K562 (cell line): ENCODE data around the gene SCFD2. TPM values are rescaled to one million over a fixed set of nuclear protein-coding genes. Genes with fewer than 3 reads are reported as not detected.
A peak's percentile ranks its signal among the peaks of the same experiment; 100 is the strongest.

Source experiments
- ATAC-seq: fragments of 200-7000 bp; cut with Tn5 transposase; 3 replicates; pipeline ENCODE4 v1.9.1; 2020; ENCODE audit warnings: moderate library complexity
- BruUV-seq: library from RNA; stranded (reverse); fragments of 400-500 nt; replicated peaks from 2 replicates; lab custom pipeline; 2021; lab: Mats Ljungman, UMichigan
- CTCF ChIA-PET: fragments of 300-600 bp; formaldehyde crosslinking; extraction: SDS; loops from one replicate; lab custom pipeline; 2021; ENCODE audit warnings: low intra/inter-chr PET ratio; lab: Yijun Ruan, JAX
- POLR2A ChIA-PET: fragments of 300-600, 350-650 bp; sonication (Branson Sonifier 250); formaldehyde crosslinking; extraction: SDS; loops from one replicate; lab custom pipeline; 2021; ENCODE audit warnings: antibody characterized with exemption, inconsistent platforms; lab: Yijun Ruan, JAX
- DNase-seq, 4 experiments: peaks; one replicate each; pipeline versions ENCODE4 v3.0.0 to v3.0.0-alpha.2; 2011 to 2018; ENCODE audit warnings: low spot score in 3 of 4, mixed read lengths in 3 of 4; ENCODE audit errors: extremely low read depth in 1 of 4
- FAIRE-seq: peaks from 2 replicates; lab custom pipeline; 2011; peaks lifted over from hg19 to GRCh38; lab: Jason Lieb, UNC
- H2AFZ ChIP-seq: 2 replicates; pipeline ENCODE4 v1.6.0; 2011; ENCODE audit warnings: low read depth, low read length, control low read depth, inconsistent platforms
- H3K27ac ChIP-seq: fragments of 200-600 bp; 3 replicates; pipeline ENCODE4 v1.8.0; 2011; ENCODE audit warnings: low read depth, mild to moderate bottlenecking, control low read depth, inconsistent platforms, low read length, moderate library complexity, mixed read lengths; ENCODE audit errors: extremely low read depth
- H3K27me3 ChIP-seq, 2 experiments: fragments of 300-600 bp in 1 of 2; 2 replicates in 1 of 2; 3 replicates in 1 of 2; pipeline versions ENCODE4 v1.6.0 to v1.8.0; 2011; ENCODE audit warnings: inconsistent platforms in 2 of 2, low read length in 2 of 2, mild to moderate bottlenecking in 1 of 2, mixed read lengths in 1 of 2, moderate library complexity in 1 of 2; ENCODE audit not compliant: control insufficient read depth in 2 of 2, insufficient read depth in 2 of 2
- H3K36me3 ChIP-seq: fragments of 300-600 bp; 3 replicates; pipeline ENCODE4 v1.8.0; 2011; ENCODE audit warnings: mild to moderate bottlenecking, low read length, inconsistent platforms; ENCODE audit not compliant: control insufficient read depth, insufficient read depth
- H3K4me1 ChIP-seq, 2 experiments: fragments of 200-600 bp in 1 of 2; replicated peaks in 1 of 2; 2 replicates in 1 of 2; 3 replicates in 1 of 2; pipeline versions ENCODE4 v1.5.1 to v1.8.0; 2011; ENCODE audit warnings: inconsistent platforms in 2 of 2, low read length in 2 of 2, mild to moderate bottlenecking in 1 of 2, mixed read lengths in 1 of 2, moderate library complexity in 1 of 2; ENCODE audit not compliant: control insufficient read depth in 2 of 2, insufficient read depth in 2 of 2
- H3K4me2 ChIP-seq: 2 replicates; pipeline ENCODE4 v1.6.1; 2011; ENCODE audit warnings: low read length, control low read depth, inconsistent platforms, mixed read lengths; ENCODE audit not compliant: insufficient read depth
- H3K4me3 ChIP-seq: fragments of 200-600 bp; sonication (generic), shearing (Covaris generic); 2 replicates; pipeline ENCODE4 v1.5.1; 2016; ENCODE audit warnings: control low read depth, inconsistent platforms
- H3K79me2 ChIP-seq: fragments of 200-600 bp; 3 replicates; pipeline ENCODE4 v1.8.0; 2011; ENCODE audit warnings: low read length, inconsistent platforms; ENCODE audit not compliant: control insufficient read depth, insufficient read depth
- H3K9ac ChIP-seq, 2 experiments: 2 replicates each; pipeline versions ENCODE4 v1.6.0 to v1.6.1; 2011; ENCODE audit warnings: low read depth in 2 of 2, low read length in 2 of 2, control low read depth in 1 of 2, inconsistent platforms in 1 of 2, mild to moderate bottlenecking in 1 of 2, mixed read lengths in 1 of 2; ENCODE audit not compliant: insufficient read depth in 1 of 2
- H3K9me1 ChIP-seq: one replicate; pipeline ENCODE4 v1.6.0; 2011; ENCODE audit warnings: inconsistent platforms, mild to moderate bottlenecking, low read length, moderate library complexity; ENCODE audit not compliant: control insufficient read depth, insufficient read depth
- H3K9me3 ChIP-seq: replicated peaks from 2 replicates; pipeline ENCODE4 v1.5.1; 2011; ENCODE audit warnings: low read depth, low read length, inconsistent platforms; ENCODE audit not compliant: control insufficient read depth, insufficient read depth
- H4K20me1 ChIP-seq: replicated peaks from 2 replicates; pipeline ENCODE4 v1.6.1; 2011; ENCODE audit warnings: low read length, inconsistent platforms, mixed read lengths; ENCODE audit not compliant: control insufficient read depth, insufficient read depth
- BHLHE40 ChIP-seq: IDR thresholded peaks from 2 replicates; pipeline ENCODE4 v1.6.1; 2011; ENCODE audit warnings: low read length, improper control_type of control experiment
- FUS ChIP-seq: fragments of 200-400 bp; formaldehyde crosslinking; optimal IDR thresholded peaks from 2 replicates; pipeline ENCODE3; 2017; ENCODE audit warnings: low read depth, low read length
- KDM4B ChIP-seq, 2 experiments: fragments of 450-650 bp in 1 of 2; sonication (generic) in 1 of 2; IDR thresholded peaks; 2 replicates each; pipeline ENCODE4 v1.6.1; 2016 to 2017; ENCODE audit warnings: borderline replicate concordance in 2 of 2, antibody characterized with exemption in 1 of 2, low read depth in 1 of 2, mild to moderate bottlenecking in 1 of 2
- MGA ChIP-seq: fragments of 450-650 bp; IDR thresholded peaks from 2 replicates; pipeline ENCODE4 v1.6.1; 2016; ENCODE audit warnings: mild to moderate bottlenecking, moderate library complexity
- NEUROD1 ChIP-seq: fragments of 150-350 bp; IDR thresholded peaks from 2 replicates; pipeline ENCODE4 v1.6.1; 2014; ENCODE audit warnings: borderline replicate concordance, low read length, low read depth; ENCODE audit not compliant: partially characterized antibody
- NR4A1 ChIP-seq, 2 experiments: fragments of 250-450 bp in 1 of 2; fragments of 450-650 bp in 1 of 2; sonication (Bioruptor Pico) in 1 of 2; IDR thresholded peaks; 2 replicates each; pipeline versions ENCODE4 v1.4.0 to v1.6.1; 2016 to 2020; ENCODE audit warnings: mild to moderate bottlenecking in 2 of 2, missing compliant biosample characterization in 1 of 2, missing genetic modification characterization in 1 of 2, moderate library complexity in 1 of 2
- SIRT6 ChIP-seq: IDR thresholded peaks from one replicate; pipeline ENCODE4 v1.6.1; 2012; ENCODE audit warnings: low read depth, mild to moderate bottlenecking, control low read depth, inconsistent platforms, low read length, moderate library complexity
- TCF7 ChIP-seq: sonication (generic); IDR thresholded peaks from 2 replicates; pipeline ENCODE4 v1.6.1; 2016; ENCODE audit warnings: antibody characterized with exemption, borderline replicate concordance
- USF1 ChIP-seq: sonication (generic); formaldehyde crosslinking; IDR thresholded peaks from 2 replicates; pipeline ENCODE4 v1.9.0; 2022; ENCODE audit warnings: mild to moderate bottlenecking, missing genetic modification reagents
- in situ Hi-C: fragments of 300-500 bp; cut with MboI; formaldehyde crosslinking; loops from 4 replicates; pipeline ENCODE4 v1.15.0; 2018; ENCODE audit warnings: inconsistent platforms, mixed read lengths
- intact Hi-C: fragments of 100-400 bp; cut with micrococcal nuclease; formaldehyde crosslinking; loops from 2 replicates; pipeline ENCODE4 v1.14.2; 2022
- polyA plus RNA-seq, 8 experiments: library from polyadenylated mRNA; depleted of rRNA in 4 of 8; stranded (reverse) in 5 of 8; unstranded in 3 of 8; fragments of >200 nt; fragmentation: Nextera tagmentation in 2 of 8; fragmentation: Illumina TruSeq in 1 of 8; extraction: Ambion mirVana in 2 of 8; extraction: Trizol in 1 of 8; gene quantifications; 2 replicates each; pipeline versions ENCODE4 v1.2.1 to v1.2.3, GENCODE V29; 2011 to 2014; ENCODE audit warnings: inconsistent platforms in 1 of 8, missing spikeins in 1 of 8
- total RNA-seq, 7 experiments: library from RNA; depleted of rRNA in 6 of 7; stranded (reverse); fragments of >200 nt in 6 of 7; fragmentation: Illumina TruSeq in 2 of 7; extraction: Trizol in 2 of 7; gene quantifications; 2 replicates each; pipeline versions ENCODE4 v1.2.1 to v1.2.3, GENCODE V29; 2011 to 2021; ENCODE audit warnings: low replicate concordance in 1 of 7

Gene SCFD2
- total and polyA plus RNA-seq, 9 of the 15 experiments (the other 6 are each of a cell fraction or from before 2014, with no cell fraction given) = 5.7 to 30.3 (median 22.8) TPM

GRCh38 chr4:52910115-52910514 lies 455.7 kb downstream of the SCFD2 start:
- ATAC-seq (no peak), FAIRE-seq (peak; percentile 52), DNase-seq (no peak)
- no peaks in the 10 kb centered on the region; the same call in 1 of the 3 replicates for H3K36me3 ChIP-seq
- H3K9me1 ChIP-seq = no peaks in the 10 kb centered on the region
- H3K4me2 ChIP-seq = no peak overlapping the region
- no peak overlapping the region for H3K4me3 ChIP-seq
- H3K79me2 ChIP-seq = no peaks in the 10 kb centered on the region
- intact Hi-C loops = loop anchor here (5.0 kb wide), 1 partner anchor 72 kb away; no protein-coding TSS in a partner anchor
- no peaks in the 10 kb centered on the region for H3K4me1 ChIP-seq
- CTCF ChIA-PET = no interaction called here
- in situ Hi-C loops = no loop called here
- no peak overlapping the region for H3K9ac ChIP-seq
- no peaks in the 10 kb centered on the region for H3K9me3 ChIP-seq
- H3K27ac ChIP-seq = no peak overlapping the region
- no TSS peak for BruUV-seq
- no peak overlapping the region for H2AFZ ChIP-seq
- no peaks in the 10 kb centered on the region for H3K27me3 ChIP-seq
- H4K20me1 ChIP-seq = no peaks in the 10 kb centered on the region
- POLR2A ChIA-PET = no interaction called here
- TF ChIP-seq KDM4B (IDR thresholded peaks at IDR 0.05; ENCODE audit: borderline replicate concordance in 2 of 2, low read depth in 1 of 2) = no peak
- no peak for TF ChIP-seq MGA
- no peak for TF ChIP-seq BHLHE40
- TF ChIP-seq NEUROD1 = no peak
- TF ChIP-seq NR4A1 (CRISPR knock-in tag; IDR thresholded peaks at IDR 0.05) = no peak
- no peak for TF ChIP-seq NR4A1 (tag; IDR thresholded peaks at IDR 0.05)
- no peak for TF ChIP-seq SIRT6
- no peak for TF ChIP-seq FUS
- TF ChIP-seq USF1 (CRISPR knock-in tag) = no peak
- TF ChIP-seq TCF7 = no peak
